Parathyroid adenoma (tissue), 2 donors: Measurements from ENCODE around the gene TACR2.

Experiments used
- H2AFZ ChIP-seq: fragments of 300-600 bp; sonication (generic); one replicate; pipeline ENCODE4 v1.7.0; 2017; ENCODE audit warnings: antibody characterized with exemption, mild to moderate bottlenecking
- H3K27ac ChIP-seq: fragments of 300-600 bp; sonication (generic); one replicate; pipeline ENCODE4 v1.7.0; 2017
- H3K27me3 ChIP-seq: fragments of 300-600 bp; sonication (generic); one replicate; pipeline ENCODE4 v1.7.0; 2017; ENCODE audit warnings: low read length; ENCODE audit not compliant: control insufficient read depth, insufficient read depth
- H3K36me3 ChIP-seq: fragments of 300-600 bp; sonication (generic); one replicate; pipeline ENCODE4 v1.7.0; 2017; ENCODE audit warnings: low read length; ENCODE audit not compliant: control insufficient read depth, insufficient read depth
- H3K4me1 ChIP-seq: fragments of 300-600 bp; sonication (generic); one replicate; pipeline ENCODE4 v1.7.0; 2017; ENCODE audit warnings: control low read depth
- H3K4me2 ChIP-seq: fragments of 300-600 bp; sonication (generic); one replicate; pipeline ENCODE4 v1.7.0; 2017; ENCODE audit warnings: low read length
- H3K4me3 ChIP-seq: fragments of 300-600 bp; sonication (generic); one replicate; pipeline ENCODE4 v1.7.0; 2017; ENCODE audit warnings: low read depth, low read length
- H3K79me2 ChIP-seq: fragments of 300-600 bp; sonication (generic); one replicate; pipeline ENCODE4 v1.7.0; 2017; ENCODE audit warnings: control low read depth
- H3K9ac ChIP-seq: fragments of 300-600 bp; sonication (generic); one replicate; pipeline ENCODE4 v1.7.0; 2017; ENCODE audit warnings: mild to moderate bottlenecking
- H3K9me3 ChIP-seq: fragments of 300-600 bp; sonication (generic); one replicate; pipeline ENCODE4 v1.7.0; 2017; ENCODE audit warnings: low read length; ENCODE audit not compliant: control insufficient read depth
- TF ChIP-seq, protein P1 (sequence below): fragments of 300-600 bp; sonication (generic); IDR thresholded peaks from one replicate; pipeline ENCODE4 v1.7.0; 2017; ENCODE audit warnings: antibody characterized with exemption, mild to moderate bottlenecking
- donor health status: primary hyperparathyroidism.

Gene TACR2

DNA sequence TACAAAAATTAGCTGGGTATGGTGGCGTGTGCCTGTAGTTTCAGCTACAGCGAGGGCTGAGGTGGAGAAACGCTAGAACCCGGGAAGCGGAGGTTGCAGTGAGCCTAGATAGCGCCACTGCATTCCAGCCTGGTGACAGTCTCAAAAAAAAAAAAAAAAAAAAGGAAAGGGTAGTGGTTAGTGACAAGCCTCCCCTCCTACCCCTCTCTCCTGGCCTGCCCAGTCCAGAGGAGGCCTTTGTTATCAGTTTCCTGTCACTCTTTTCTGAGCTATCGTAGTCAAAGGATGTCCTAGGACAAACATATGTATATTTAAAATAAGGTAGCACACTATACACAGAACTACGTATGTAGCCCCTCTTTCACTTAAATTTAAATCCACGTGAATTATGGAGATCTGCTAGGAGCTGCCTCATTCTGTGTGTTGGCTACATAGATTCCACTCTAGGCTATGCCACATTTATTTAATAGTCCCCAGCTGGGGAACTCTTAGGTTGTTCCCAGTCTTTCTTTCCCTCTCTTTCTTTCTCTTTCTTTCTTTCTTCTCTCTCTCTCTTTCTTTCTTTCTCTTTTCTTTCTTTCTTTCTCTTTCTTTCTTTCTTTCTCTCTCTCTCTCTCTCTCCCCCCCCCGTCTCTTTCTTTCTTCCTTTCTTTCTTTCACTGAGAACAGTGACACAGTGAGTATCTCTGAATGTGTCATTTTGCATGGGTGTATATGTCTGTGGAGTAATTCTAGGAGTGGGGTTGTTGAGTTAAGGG, 38.5 kb upstream of the TACR2 start:
- Histone ChIP-seq H3K27ac (no peak overlapping the region), H3K4me2 (no peak overlapping the region), H2AFZ (no peak overlapping the region), H3K4me3 (no peak overlapping the region), H3K4me1 (no peaks in the 10 kb centered on the region), H3K9me3 (no peaks in the 10 kb centered on the region), H3K79me2 (no peaks in the 10 kb centered on the region), H3K9ac (no peak overlapping the region), H3K27me3 (no peaks in the 10 kb centered on the region), H3K36me3 (no peaks in the 10 kb centered on the region)
- TF ChIP-seq, protein P1, sequence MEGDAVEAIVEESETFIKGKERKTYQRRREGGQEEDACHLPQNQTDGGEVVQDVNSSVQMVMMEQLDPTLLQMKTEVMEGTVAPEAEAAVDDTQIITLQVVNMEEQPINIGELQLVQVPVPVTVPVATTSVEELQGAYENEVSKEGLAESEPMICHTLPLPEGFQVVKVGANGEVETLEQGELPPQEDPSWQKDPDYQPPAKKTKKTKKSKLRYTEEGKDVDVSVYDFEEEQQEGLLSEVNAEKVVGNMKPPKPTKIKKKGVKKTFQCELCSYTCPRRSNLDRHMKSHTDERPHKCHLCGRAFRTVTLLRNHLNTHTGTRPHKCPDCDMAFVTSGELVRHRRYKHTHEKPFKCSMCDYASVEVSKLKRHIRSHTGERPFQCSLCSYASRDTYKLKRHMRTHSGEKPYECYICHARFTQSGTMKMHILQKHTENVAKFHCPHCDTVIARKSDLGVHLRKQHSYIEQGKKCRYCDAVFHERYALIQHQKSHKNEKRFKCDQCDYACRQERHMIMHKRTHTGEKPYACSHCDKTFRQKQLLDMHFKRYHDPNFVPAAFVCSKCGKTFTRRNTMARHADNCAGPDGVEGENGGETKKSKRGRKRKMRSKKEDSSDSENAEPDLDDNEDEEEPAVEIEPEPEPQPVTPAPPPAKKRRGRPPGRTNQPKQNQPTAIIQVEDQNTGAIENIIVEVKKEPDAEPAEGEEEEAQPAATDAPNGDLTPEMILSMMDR: no peak

DNA sequence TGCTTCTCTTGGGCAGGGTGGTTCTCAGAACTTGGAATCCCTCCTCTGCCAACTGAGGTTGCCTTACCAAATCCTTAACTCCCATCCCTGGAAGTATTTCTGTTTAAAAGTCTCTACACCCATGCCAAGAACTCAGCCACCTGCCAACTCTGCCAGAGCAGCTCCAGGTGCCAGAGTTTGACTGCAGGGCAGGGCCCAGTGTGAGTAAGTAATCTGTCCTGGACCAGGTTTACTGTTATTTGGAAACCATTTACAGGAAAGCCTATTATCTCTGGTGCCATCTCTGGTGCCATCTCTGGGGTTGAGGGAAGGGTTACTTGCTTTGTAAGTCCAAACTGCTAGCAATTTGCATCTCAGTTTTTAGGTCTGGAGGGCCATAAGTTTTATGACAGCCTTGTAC, 37.1 kb upstream of the TACR2 start:
- TF ChIP-seq, protein P1: no peak
- H3K36me3 ChIP-seq: no peaks in the 10 kb centered on the region
- H3K4me3 ChIP-seq: no peak overlapping the region
- H2AFZ ChIP-seq: no peak overlapping the region
- peaks cover 2% of the 10 kb centered on the region for H3K4me1 ChIP-seq
- H3K27me3 ChIP-seq: no peaks in the 10 kb centered on the region
- no peak overlapping the region for H3K27ac ChIP-seq
- H3K4me2 ChIP-seq: no peak overlapping the region
- H3K9ac ChIP-seq: no peak overlapping the region
- no peaks in the 10 kb centered on the region for H3K79me2 ChIP-seq
- H3K9me3 ChIP-seq: no peaks in the 10 kb centered on the region

DNA sequence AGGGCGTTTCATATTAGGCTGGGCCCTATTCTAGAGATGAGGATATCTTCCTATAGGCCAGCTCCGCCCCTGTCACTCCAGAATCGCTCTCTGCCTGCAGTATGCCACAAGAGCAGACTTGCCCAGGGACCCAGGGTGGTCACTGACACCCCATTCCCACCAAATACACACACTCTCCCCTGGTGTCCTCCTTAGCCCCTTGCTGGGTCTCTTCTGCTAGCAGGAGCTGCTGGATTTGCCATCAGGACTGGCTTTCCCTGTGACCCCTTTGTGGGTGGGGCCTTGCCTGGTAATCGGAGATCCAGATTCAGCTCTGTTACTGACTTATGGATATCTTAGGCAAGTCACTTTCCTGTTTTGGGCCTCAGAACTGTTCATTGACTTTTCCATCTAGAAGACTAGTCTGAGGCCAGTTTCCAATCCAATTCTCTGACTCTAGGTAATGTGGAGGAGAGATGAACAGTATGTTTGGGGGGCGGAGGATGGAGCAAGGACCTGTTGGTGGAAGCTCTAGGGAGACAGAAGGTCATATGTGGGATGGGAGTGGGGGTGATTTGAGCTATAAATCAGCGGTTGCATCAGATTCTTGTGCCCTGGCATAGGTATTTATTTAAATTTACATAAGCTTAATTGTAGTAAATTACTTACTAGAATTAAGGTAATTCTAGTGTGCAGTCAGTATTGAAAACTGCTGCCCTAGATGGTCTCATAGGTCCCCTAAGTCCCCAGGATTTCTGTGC, 36.1 kb upstream of the TACR2 start:
- H3K9ac ChIP-seq: no peak overlapping the region
- H3K27ac ChIP-seq: no peak overlapping the region
- H3K4me3 ChIP-seq: no peak overlapping the region
- peaks cover 2% of the 10 kb centered on the region for H3K4me1 ChIP-seq
- no peaks in the 10 kb centered on the region for H3K36me3 ChIP-seq
- no peaks in the 10 kb centered on the region for H3K79me2 ChIP-seq
- TF ChIP-seq, protein P1: no peak
- no peak overlapping the region for H3K4me2 ChIP-seq
- H3K9me3 ChIP-seq: no peaks in the 10 kb centered on the region
- H3K27me3 ChIP-seq: no peaks in the 10 kb centered on the region
- no peak overlapping the region for H2AFZ ChIP-seq

DNA sequence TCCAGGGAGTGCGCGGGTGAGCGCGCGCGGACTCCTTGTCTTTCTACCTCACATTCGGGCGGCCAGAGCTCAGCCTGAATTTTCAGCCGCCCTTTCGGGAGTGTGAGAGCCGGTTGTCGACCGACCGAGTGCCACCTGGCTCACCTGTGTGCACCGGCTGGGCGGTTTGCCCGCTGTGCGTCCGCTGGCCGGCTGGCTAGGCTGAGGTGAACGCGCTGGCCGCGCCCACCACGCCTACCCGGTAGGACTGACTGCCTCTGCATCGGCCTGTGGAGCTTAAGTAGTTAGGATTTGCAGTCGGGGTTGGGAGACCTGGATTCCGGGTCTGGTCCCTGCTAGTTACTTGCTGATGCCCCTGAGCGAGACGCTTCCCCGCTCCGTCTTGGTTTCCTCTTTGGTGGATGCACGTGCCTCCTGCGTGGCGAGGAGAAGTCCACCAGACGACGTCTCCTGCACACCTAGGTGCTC, 35.1 kb upstream of the TACR2 start:
- TF ChIP-seq, protein P1: no peak
- Histone ChIP-seq H3K9ac (no peak overlapping the region), H3K4me2 (peak overlapping the region; percentile 97), H2AFZ (peak overlapping the region; percentile 85), H3K27me3 (no peaks in the 10 kb centered on the region), H3K4me1 (peaks cover 2% of the 10 kb centered on the region), H3K79me2 (no peaks in the 10 kb centered on the region), H3K27ac (no peak overlapping the region), H3K4me3 (peak overlapping the region; percentile 85), H3K9me3 (no peaks in the 10 kb centered on the region), H3K36me3 (no peaks in the 10 kb centered on the region)
